ENCODE results near the gene URAD. TPM values are rescaled to one million over a fixed set of nuclear protein-coding genes. Genes with fewer than 3 reads are reported as not detected.
"Not testable (repeated sequence)": the region's sequence is repeated elsewhere in the genome, so short reads cannot be mapped to it uniquely, and the experiment has no call there.

Gene URAD
- polyA plus RNA-seq, 4 donors = not detected

- no peak for DNase-seq (ENCODE audit: low read depth in 4 of 4, low spot score in 3 of 4)
These were observed 16.6 kb downstream of the URAD start for GRCh38 chr13:27971776-27972477.

- no peak for DNase-seq (ENCODE audit: low read depth in 4 of 4, low spot score in 3 of 4)
These were observed 17.3 kb downstream of the URAD start for GRCh38 chr13:27971236-27971645.

GRCh38 chr13:27970382-27971235 lies 17.9 kb downstream of the URAD start:
- DNase-seq (ENCODE audit: low read depth in 4 of 4, low spot score in 3 of 4) = no peak

- DNase-seq (ENCODE audit: low read depth in 4 of 4, low spot score in 3 of 4) = no peak
These were observed 18.6 kb downstream of the URAD start for GRCh38 chr13:27969866-27970229.

GRCh38 chr13:27969082-27969865 lies 19.2 kb downstream of the URAD start, which contains the start of gene CDX2:
Gene CDX2, minus strand, starts transcription at chr13:27969315. Its CDS starts 309 bp downstream, at chr13:27969006.
- no peak for DNase-seq (ENCODE audit: low read depth in 4 of 4, low spot score in 3 of 4)

GRCh38 chr13:27968316-27969081 lies 20.0 kb downstream of the URAD start:
- no peak for DNase-seq (ENCODE audit: low read depth in 4 of 4, low spot score in 3 of 4)

GRCh38 chr13:27967736-27968315 lies 20.7 kb downstream of the URAD start:
- DNase-seq (ENCODE audit: low read depth in 4 of 4, low spot score in 3 of 4) = no peak

GRCh38 chr13:27967203-27967735 lies 21.2 kb downstream of the URAD start:
- no peak for DNase-seq (ENCODE audit: low read depth in 4 of 4, low spot score in 3 of 4)

GRCh38 chr13:27966641-27967202 lies 21.8 kb downstream of the URAD start:
- DNase-seq (ENCODE audit: low read depth in 4 of 4, low spot score in 3 of 4) = no peak

- no peak for DNase-seq (ENCODE audit: low read depth in 4 of 4, low spot score in 3 of 4)
These were observed 22.5 kb downstream of the URAD start for GRCh38 chr13:27965740-27966640.

GRCh38 chr13:27965343-27965739 lies 23.2 kb downstream of the URAD start:
- DNase-seq (ENCODE audit: low read depth in 4 of 4, low spot score in 3 of 4) = no peak

- DNase-seq (ENCODE audit: low read depth in 4 of 4, low spot score in 3 of 4) = no peak
These were observed 23.7 kb downstream of the URAD start for GRCh38 chr13:27964741-27965323.

GRCh38 chr13:27964206-27964605 lies 24.3 kb downstream of the URAD start:
- not testable (repeated sequence) for DNase-seq (ENCODE audit: low read depth in 4 of 4, low spot score in 3 of 4)

GRCh38 chr13:27963491-27963890 lies 25.0 kb downstream of the URAD start:
- DNase-seq (ENCODE audit: low read depth in 4 of 4, low spot score in 3 of 4) = no peak

- DNase-seq (ENCODE audit: low read depth in 4 of 4, low spot score in 3 of 4) = no peak
These were observed 25.5 kb downstream of the URAD start for GRCh38 chr13:27962982-27963381.

- DNase-seq (ENCODE audit: low read depth in 4 of 4, low spot score in 3 of 4) = no peak
These were observed 26.2 kb downstream of the URAD start for GRCh38 chr13:27962128-27962841.
